ENCODE results near the gene TP53I13.

DNA sequence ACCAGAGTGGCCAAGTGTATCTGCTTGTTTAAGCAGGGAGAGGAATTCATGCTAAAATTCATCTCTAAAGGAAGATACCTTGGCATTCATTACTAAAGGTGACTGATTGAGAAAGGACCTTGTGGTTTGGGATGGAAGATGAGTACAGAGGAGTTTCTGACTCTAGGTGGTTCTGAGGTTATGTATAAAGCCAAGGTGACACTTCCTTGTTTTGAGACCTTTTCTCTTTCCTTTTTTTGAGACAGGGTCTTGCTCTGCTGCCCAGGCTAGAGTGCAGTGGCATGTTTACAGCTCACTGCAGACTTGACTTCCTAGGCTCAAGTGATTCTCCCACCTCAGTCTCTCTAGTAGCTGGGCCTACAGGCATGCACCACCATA is 10.8 kb upstream of the TP53I13 start:
- TF ChIP-seq, protein P1, sequence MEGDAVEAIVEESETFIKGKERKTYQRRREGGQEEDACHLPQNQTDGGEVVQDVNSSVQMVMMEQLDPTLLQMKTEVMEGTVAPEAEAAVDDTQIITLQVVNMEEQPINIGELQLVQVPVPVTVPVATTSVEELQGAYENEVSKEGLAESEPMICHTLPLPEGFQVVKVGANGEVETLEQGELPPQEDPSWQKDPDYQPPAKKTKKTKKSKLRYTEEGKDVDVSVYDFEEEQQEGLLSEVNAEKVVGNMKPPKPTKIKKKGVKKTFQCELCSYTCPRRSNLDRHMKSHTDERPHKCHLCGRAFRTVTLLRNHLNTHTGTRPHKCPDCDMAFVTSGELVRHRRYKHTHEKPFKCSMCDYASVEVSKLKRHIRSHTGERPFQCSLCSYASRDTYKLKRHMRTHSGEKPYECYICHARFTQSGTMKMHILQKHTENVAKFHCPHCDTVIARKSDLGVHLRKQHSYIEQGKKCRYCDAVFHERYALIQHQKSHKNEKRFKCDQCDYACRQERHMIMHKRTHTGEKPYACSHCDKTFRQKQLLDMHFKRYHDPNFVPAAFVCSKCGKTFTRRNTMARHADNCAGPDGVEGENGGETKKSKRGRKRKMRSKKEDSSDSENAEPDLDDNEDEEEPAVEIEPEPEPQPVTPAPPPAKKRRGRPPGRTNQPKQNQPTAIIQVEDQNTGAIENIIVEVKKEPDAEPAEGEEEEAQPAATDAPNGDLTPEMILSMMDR (IDR thresholded peaks at IDR 0.05; ENCODE audit: low read depth, low read length) = no peak
- no peak for TF ChIP-seq POLR2A (IDR thresholded peaks at IDR 0.05; ENCODE audit: extremely low read depth, insufficient read length)
- TF ChIP-seq, protein P2, sequence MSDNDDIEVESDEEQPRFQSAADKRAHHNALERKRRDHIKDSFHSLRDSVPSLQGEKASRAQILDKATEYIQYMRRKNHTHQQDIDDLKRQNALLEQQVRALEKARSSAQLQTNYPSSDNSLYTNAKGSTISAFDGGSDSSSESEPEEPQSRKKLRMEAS (IDR thresholded peaks at IDR 0.05; ENCODE audit: low read depth, low read length) = no peak
